ENCODE data around the gene C22orf39.

C22orf39 gene

GRCh38 chr22:19412923-19413322, 34.6 kb downstream of the C22orf39 start:
- DNase-seq (ENCODE audit: low spot score) = no peak
- H3K27ac ChIP-seq = no peak overlapping the region
- TF ChIP-seq CTCF (IDR thresholded peaks at IDR 0.05) = no peak
- H3K4me3 ChIP-seq = no peak overlapping the region

GRCh38 chr22:19412478-19412877, 35.0 kb downstream of the C22orf39 start:
- no peak overlapping the region for H3K4me3 ChIP-seq
- DNase-seq (ENCODE audit: low spot score) = no peak
- no peak overlapping the region for H3K27ac ChIP-seq
- TF ChIP-seq CTCF (IDR thresholded peaks at IDR 0.05) = no peak

- H3K27ac ChIP-seq = no peak overlapping the region
- no peak for DNase-seq (ENCODE audit: low spot score)
- no peak for TF ChIP-seq CTCF (IDR thresholded peaks at IDR 0.05)
- H3K4me3 ChIP-seq = no peak overlapping the region
Measured at GRCh38 chr22:19411690-19412045, 35.8 kb downstream of the C22orf39 start.

GRCh38 chr22:19410941-19411689, 36.4 kb downstream of the C22orf39 start:
- Histone ChIP-seq H3K27ac (no peak overlapping the region), H3K4me3 (no peak overlapping the region)
- DNase-seq (ENCODE audit: low spot score) = no peak
- no peak for TF ChIP-seq CTCF (IDR thresholded peaks at IDR 0.05)

GRCh38 chr22:19407649-19408606, 39.6 kb downstream of the C22orf39 start:
- DNase-seq (ENCODE audit: low spot score) = no peak
- no peak overlapping the region for H3K27ac ChIP-seq
- no peak overlapping the region for H3K4me3 ChIP-seq
- TF ChIP-seq CTCF (IDR thresholded peaks at IDR 0.05) = no peak

GRCh38 chr22:19406846-19407245, 40.7 kb downstream of the C22orf39 start:
- TF ChIP-seq CTCF (IDR thresholded peaks at IDR 0.05) = no peak
- no peak overlapping the region for H3K4me3 ChIP-seq
- no peak overlapping the region for H3K27ac ChIP-seq
- no peak for DNase-seq (ENCODE audit: low spot score)

All from coronary artery (tissue), 2 donors.